Mammary epithelial cell (primary cell): ENCODE data around the gene HOXB1.

Experiments
- CTCF ChIP-seq, 2 donors: IDR thresholded peaks in 1 of 2; conservative IDR thresholded peaks in 1 of 2; 2 replicates each; pipeline ENCODE4 v1.5.1; 2011 to 2012; ENCODE audit warnings: inconsistent platforms in 2 of 2, low read length in 2 of 2, mild to moderate bottlenecking in 2 of 2, control low read depth in 1 of 2, low read depth in 1 of 2; ENCODE audit not compliant: insufficient read depth in 1 of 2; ENCODE audit errors: extremely low read depth in 1 of 2
- EZH2 ChIP-seq: IDR thresholded peaks from 2 replicates; pipeline ENCODE4 v1.6.1; 2012; ENCODE audit warnings: low read length, inconsistent platforms, borderline replicate concordance

GRCh38 chr17:48556576-48557401 is 26.0 kb upstream of the HOXB1 start:
- no peak for TF ChIP-seq CTCF (conservative IDR thresholded peaks at IDR 0.05 in 1 of 2, IDR thresholded peaks at IDR 0.05 in 1 of 2; ENCODE audit: extremely low read depth in 1 of 2, insufficient read depth in 1 of 2, low read depth in 1 of 2, low read length in 2 of 2)
- TF ChIP-seq EZH2 = no peak
